Lung (tissue), 12 donors: ENCODE results near the gene ZNF784. TPM values are rescaled to one million over a fixed set of nuclear protein-coding genes. Genes with fewer than 3 reads are reported as not detected.

Source experiments
- ATAC-seq: fragments of 200-7000 bp; cut with Tn5 transposase; one replicate; pipeline ENCODE4 v1.9.1; 2020; ENCODE audit warnings: moderate number of reproducible peaks; ENCODE audit not compliant: insufficient read depth, low FRiP score
- DNase-seq, 3 donors: peaks; one replicate each; pipeline ENCODE4 v3.0.0-alpha.2; 2013 to 2017
- H3K27ac ChIP-seq, 2 donors: one replicate each; pipeline ENCODE4 v1.5.1; 2013; ENCODE audit warnings: mild to moderate bottlenecking in 2 of 2, moderate library complexity in 2 of 2, control low read depth in 1 of 2, inconsistent platforms in 1 of 2, low read depth in 1 of 2, low read length in 1 of 2
- H3K27me3 ChIP-seq, 3 donors: one replicate each; pipeline ENCODE4 v1.5.1; 2013; ENCODE audit warnings: low read length in 2 of 3; ENCODE audit not compliant: control insufficient read depth in 3 of 3, insufficient read depth in 3 of 3
- H3K36me3 ChIP-seq, 4 donors: one replicate each; pipeline ENCODE4 v1.5.1; 2013; ENCODE audit warnings: low read length in 4 of 4, mild to moderate bottlenecking in 1 of 4, moderate library complexity in 1 of 4; ENCODE audit not compliant: control insufficient read depth in 4 of 4, insufficient read depth in 4 of 4
- H3K4me1 ChIP-seq, 5 donors: one replicate each; pipeline ENCODE4 v1.5.1; 2013; ENCODE audit warnings: low read length in 5 of 5, mild to moderate bottlenecking in 2 of 5, moderate library complexity in 1 of 5; ENCODE audit not compliant: control insufficient read depth in 5 of 5, insufficient read depth in 5 of 5
- H3K4me3 ChIP-seq: one replicate; pipeline ENCODE4 v1.5.1; 2013; ENCODE audit warnings: mild to moderate bottlenecking, control low read depth, moderate library complexity
- H3K9ac ChIP-seq, 2 donors: one replicate each; pipeline ENCODE4 v1.5.1; 2013; ENCODE audit warnings: low read length in 2 of 2, control low read depth in 1 of 2; ENCODE audit not compliant: insufficient read depth in 1 of 2
- H3K9me3 ChIP-seq, 4 donors: one replicate each; pipeline ENCODE4 v1.5.1; 2013; ENCODE audit warnings: low read length in 3 of 4, mild to moderate bottlenecking in 1 of 4, moderate library complexity in 1 of 4; ENCODE audit not compliant: control insufficient read depth in 4 of 4, insufficient read depth in 3 of 4
- CTCF ChIP-seq: IDR thresholded peaks from 2 replicates; pipeline ENCODE4 v1.5.1; 2012; ENCODE audit warnings: mild to moderate bottlenecking; ENCODE audit errors: control extremely low read depth, extremely low read depth
- WGBS, 2 donors: extraction: QIAGEN DNeasy Blood & Tissue Kit; methylation state at CpG; one replicate each; pipeline ENCODE4 v1.1.7; 2013; 5-methylcytosine and 5-hydroxymethylcytosine counted together
- polyA plus RNA-seq, 2 donors: library from polyadenylated mRNA; stranded (reverse); fragments of 200-250 nt; gene quantifications; one replicate each; pipeline ENCODE4 v1.2.1, GENCODE V29; 2013
- total RNA-seq, 2 donors: library from RNA; depleted of rRNA in 1 of 2; stranded (reverse); fragments of >200 nt in 1 of 2; gene quantifications; one replicate each; pipeline ENCODE4 v1.2.1, GENCODE V29; 2014 to 2021
- donor health status: control.
- donor health status: control.
- donor health status: Bipolar disorder and iron deficiency.
- donor health status: healthy.
- donor health status: DM: yes; HTN: yes; CAD: no.

The ZNF784 gene
- total and polyA plus RNA-seq, 4 donors: 6.3 to 9.4 (median 6.9) TPM

DNA sequence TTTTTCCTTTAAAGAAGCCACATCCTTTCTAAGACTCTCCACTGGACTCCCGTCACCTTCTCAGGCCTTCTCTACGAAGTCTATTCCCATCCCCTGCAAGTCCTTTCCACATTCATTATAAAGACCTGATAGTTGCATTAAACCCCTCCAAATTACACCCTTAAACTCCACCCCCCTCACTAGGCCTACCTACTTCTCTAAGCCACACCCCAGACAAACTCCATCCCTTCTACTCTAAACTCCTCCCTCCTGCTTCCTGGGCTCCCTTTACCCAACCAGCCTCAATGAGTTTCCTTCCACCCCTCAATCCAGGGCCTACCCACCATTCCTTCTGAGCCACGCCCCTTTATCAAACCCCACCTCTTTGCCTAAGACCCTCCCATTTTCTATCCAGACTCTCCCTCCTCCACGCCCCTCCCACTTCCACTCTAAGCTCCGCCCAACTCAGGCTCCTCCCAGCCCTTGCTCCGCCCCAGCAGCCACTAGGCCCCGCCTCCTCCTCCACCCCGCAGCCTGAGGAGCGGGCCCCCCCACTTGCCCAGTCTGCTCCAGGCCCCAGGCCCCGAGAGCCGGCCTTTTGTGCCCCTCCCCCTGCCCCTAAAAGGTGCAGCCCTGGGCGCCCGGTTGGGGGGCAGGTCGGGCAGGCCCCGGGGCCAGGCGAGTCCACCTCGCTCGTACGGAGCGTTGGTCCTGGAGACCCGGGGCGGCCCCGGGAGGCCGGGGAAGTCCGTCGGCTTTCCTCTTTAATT lies 25.5 kb downstream of the ZNF784 start:
- no peak for TF ChIP-seq CTCF
- DNase-seq (peak; percentile 93 to 96 (median 95)), ATAC-seq (peak; percentile 86)

GRCh38 chr19:55598034-55598433 lies 26.3 kb downstream of the ZNF784 start:
- WGBS, 2 donors: 93 to 96% methylated on average over 9 of the region's 9 CpGs
- no peak overlapping the region for H3K9ac ChIP-seq
- H3K4me1 ChIP-seq: peaks cover 0 to 8% (median 0%) of the 10 kb centered on the region in 5 donors
- H3K4me3 ChIP-seq: no peak overlapping the region
- ATAC-seq: no peak
- no peaks in the 10 kb centered on the region for H3K27me3 ChIP-seq
- no peak overlapping the region for H3K27ac ChIP-seq
- no peak for DNase-seq
- peaks cover 5 to 30% (median 21%) of the 10 kb centered on the region in 4 donors for H3K36me3 ChIP-seq
- no peak for TF ChIP-seq CTCF
- no peaks in the 10 kb centered on the region for H3K9me3 ChIP-seq

More for the DNA sequence above, 25.5 kb downstream of the ZNF784 start:
- peak overlapping the region; percentile 56 for H3K4me3 ChIP-seq
- peak overlapping the region; percentile 23 to 44 for H3K9ac ChIP-seq
- H3K4me1 ChIP-seq: peaks cover 0 to 8% (median 0%) of the 10 kb centered on the region in 5 donors
- H3K27ac ChIP-seq: peak overlapping the region; percentile 88 to 97
- H3K27me3 ChIP-seq: no peaks in the 10 kb centered on the region
- 6 to 7% methylated on average over 23 to 26 of the region's 26 CpGs for WGBS, 2 donors
- H3K9me3 ChIP-seq: no peaks in the 10 kb centered on the region
- peaks cover 5 to 23% (median 18%) of the 10 kb centered on the region in 4 donors for H3K36me3 ChIP-seq

GRCh38 chr19:55597501-55597921 lies 26.9 kb downstream of the ZNF784 start:
- H3K27me3 ChIP-seq: no peaks in the 10 kb centered on the region
- H3K9ac ChIP-seq: no peak overlapping the region
- ATAC-seq (no peak), DNase-seq (no peak)
- no peaks in the 10 kb centered on the region for H3K9me3 ChIP-seq
- peaks cover 0 to 8% (median 0%) of the 10 kb centered on the region in 5 donors for H3K4me1 ChIP-seq
- H3K36me3 ChIP-seq: peaks cover 5 to 31% (median 21%) of the 10 kb centered on the region in 4 donors
- WGBS, 2 donors: 95 to 97% methylated on average over 30 of the region's 30 CpGs
- no peak overlapping the region for H3K4me3 ChIP-seq
- H3K27ac ChIP-seq: no peak overlapping the region
- no peak for TF ChIP-seq CTCF
